HTERT RPE-1 (cell line): ENCODE data around the gene CDK7.
"Not testable (repeated sequence)": the region's sequence is repeated elsewhere in the genome, so short reads cannot be mapped to it uniquely, and the experiment has no call there.

Experiments used
- in situ Hi-C: fragments of 300-500 bp; cut with MboI; formaldehyde crosslinking; loops from 4 replicates; pipeline ENCODE4 v1.14.3; 2020; ENCODE audit warnings: low sequenced_read_pairs

CDK7 gene

GRCh38 chr5:69236733-69237132 is 2.0 kb downstream of the CDK7 start:
- in situ Hi-C loops = not testable (repeated sequence)

- in situ Hi-C loops = no loop called here
These were observed 3.2 kb downstream of the CDK7 start for GRCh38 chr5:69237877-69238276.

DNA sequence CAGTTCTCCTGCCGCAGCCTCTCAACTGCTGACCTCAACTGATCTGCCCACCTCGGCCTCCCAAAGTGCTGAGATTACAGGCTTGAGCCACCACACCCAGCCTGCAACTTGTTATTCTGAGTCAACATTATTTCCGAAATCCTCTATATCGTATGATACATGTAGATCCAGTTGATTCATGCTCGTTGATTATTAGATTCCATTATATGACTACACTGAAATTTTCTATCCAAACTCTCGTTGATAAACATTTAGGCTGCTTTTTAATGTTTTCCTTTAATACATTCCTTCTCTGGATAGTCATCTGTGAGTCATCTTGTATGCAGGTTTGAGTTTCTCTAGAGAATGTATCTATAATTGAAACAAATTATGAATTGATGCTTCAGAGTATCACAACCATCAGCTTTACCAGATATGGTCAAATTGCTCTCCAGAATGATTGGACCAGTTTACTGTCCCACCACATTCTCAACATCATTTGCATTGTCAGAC is 4.1 kb downstream of the CDK7 start:
- in situ Hi-C loops = no loop called here

GRCh38 chr5:69242215-69242927 is 7.7 kb downstream of the CDK7 start:
- in situ Hi-C loops = no loop called here

DNA sequence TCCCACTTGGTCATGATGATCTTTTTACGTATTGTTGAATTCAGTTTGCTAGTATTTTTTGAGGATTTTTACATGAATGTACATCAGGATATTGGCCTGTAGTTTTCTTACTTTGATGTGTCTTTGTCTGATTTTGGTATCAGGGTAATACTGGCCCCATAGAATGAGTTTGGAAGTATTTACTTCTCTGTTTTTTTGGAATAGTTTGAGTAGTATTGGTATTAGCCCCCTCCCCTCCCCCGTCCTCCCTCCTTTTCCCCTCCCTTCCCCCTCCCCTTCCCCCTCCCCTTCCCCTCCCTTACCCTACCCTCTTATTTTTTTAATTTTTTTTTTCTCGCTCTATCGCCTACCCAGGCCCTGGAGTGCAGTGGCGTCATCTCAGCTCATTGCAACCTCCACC is 10.3 kb downstream of the CDK7 start:
- in situ Hi-C loops = no loop called here

GRCh38 chr5:69248019-69248418 is 13.3 kb downstream of the CDK7 start:
- in situ Hi-C loops = no loop called here

DNA sequence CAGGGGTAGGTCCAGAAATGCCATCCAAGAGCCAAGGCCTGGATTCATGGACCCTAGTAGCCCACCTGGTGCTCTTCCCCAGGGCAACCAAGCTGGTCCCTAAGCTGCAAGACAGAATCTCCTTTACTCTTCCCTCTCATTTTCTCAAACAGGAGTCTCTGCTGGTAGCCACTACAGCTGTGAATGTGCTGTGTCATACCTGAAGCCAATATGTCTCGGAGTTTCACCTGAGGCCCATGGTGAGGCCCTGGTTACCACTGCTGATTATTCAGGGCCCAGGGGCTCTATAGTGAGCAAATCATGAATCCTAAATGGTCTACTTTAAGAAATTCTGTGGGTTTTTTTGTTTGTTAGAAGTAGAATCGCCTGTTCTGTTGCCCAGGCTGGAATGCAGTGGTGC is 15.9 kb downstream of the CDK7 start:
- in situ Hi-C loops = no loop called here

- in situ Hi-C loops = no loop called here
These were observed 17.8 kb downstream of the CDK7 start for GRCh38 chr5:69252437-69252836.

GRCh38 chr5:69255940-69256339 is 21.3 kb downstream of the CDK7 start:
- in situ Hi-C loops = not testable (repeated sequence)

DNA sequence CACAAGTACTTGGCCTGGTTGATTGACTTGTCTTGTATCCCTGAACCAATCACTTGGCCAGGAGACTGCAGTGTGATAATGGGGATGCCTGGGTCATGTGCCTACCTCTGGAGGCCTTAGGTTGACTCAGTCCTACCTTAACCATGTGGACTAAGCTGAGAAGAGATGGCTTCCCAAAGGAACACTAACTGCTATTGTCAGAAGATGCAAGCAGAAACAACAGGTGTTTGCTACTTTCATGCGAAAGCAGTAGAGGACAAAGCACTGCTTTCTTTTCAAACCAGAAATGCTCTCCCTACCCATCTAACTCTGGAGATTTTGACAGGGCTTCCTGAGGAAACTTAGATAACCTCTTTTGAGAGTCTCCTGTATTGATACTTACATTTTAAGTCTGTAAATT is 22.9 kb downstream of the CDK7 start:
- in situ Hi-C loops = no loop called here

GRCh38 chr5:69261034-69261433 is 26.3 kb downstream of the CDK7 start:
- in situ Hi-C loops = no loop called here

- in situ Hi-C loops = no loop called here
These were observed 31.2 kb downstream of the CDK7 start for GRCh38 chr5:69265931-69266330.

DNA sequence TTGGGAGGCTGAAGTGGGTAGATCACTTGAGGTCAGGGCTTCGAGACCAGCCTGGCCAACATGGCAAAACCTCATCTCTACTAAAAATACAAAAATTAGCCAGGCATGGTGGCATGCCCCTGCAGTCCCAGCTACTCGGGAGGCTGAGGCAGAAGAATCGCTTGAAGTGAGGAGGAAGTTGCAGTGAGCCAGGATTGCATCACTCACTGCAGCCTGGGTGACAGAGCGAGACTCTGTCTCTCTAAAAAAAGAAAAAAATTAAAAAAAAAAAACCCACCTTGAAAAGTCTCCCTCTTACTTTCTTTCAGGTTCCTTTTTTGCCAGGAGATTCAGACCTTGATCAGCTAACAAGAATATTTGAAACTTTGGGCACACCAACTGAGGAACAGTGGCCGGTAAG is 34.2 kb downstream of the CDK7 start:
- in situ Hi-C loops = no loop called here

GRCh38 chr5:69270840-69271239 is 36.2 kb downstream of the CDK7 start:
- in situ Hi-C loops = no loop called here

DNA sequence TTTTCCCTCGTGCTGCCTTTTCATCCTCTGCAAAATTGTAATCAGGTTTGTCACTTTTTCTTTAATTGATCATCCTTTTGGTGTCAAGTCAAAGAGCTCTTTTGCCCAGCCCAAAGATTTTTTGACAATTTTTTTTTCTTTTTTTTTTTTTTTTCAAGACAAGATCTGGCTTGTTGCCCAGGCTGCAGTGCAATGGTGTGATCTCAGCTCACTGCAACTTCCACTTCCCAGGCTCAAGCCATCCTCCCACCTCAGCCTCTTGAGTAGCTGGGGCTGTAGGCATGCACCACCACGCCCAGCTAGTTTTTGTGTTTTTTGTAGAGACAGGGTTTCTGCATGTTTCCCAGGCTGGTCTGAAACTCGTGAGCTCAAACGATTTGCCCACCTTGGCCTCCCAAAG is 36.7 kb downstream of the CDK7 start:
- in situ Hi-C loops = no loop called here

DNA sequence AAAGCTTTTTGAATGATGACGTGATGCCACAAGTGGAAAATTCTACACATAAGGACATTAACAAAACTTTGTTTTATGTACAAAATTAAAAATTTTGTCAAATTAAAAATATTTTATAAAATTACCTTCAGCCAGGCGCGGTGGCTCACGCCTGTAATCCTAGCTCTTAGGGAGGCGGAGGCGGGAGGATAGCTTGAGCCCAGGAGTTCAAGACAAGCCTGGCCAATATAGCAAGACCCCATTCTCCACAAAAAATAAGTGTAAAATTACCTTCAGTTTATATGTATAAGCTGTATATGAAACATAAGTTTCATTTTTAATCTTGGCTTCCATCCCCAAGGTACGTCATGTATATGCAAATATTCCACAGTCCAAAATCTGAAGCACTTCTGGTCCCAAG is 40.9 kb downstream of the CDK7 start:
- in situ Hi-C loops = no loop called here

DNA sequence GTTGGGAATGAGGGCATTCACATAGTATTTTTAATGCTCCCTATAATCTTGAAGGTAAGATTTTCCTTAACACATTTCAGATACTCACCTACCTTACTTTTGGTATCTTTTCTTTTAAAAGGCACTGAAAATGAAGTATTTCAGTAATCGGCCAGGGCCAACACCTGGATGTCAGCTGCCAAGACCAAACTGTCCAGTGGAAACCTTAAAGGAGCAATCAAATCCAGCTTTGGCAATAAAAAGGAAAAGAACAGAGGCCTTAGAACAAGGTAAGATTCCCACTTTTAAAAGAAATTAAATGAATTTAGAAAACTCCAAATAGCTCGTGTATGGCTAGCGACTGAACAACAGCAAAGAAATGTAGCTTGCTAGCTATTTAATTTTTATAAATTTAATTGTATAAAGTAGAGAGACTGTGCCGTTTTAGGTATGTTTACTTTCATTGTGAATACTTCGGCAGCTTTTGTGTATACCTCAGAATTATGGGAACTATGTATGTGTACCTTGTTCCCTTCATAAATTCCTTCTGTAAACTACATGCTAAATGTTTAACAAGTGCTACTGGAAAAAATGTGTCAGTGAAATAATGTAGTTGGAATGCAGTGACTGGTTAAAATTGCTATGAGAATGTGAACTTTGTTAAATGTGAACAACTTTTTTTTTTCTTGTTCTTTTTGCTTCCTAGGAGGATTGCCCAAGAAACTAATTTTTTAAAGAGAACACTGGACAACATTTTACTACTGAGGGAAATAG is 41.9 kb downstream of the CDK7 start:
- in situ Hi-C loops = no loop called here

DNA sequence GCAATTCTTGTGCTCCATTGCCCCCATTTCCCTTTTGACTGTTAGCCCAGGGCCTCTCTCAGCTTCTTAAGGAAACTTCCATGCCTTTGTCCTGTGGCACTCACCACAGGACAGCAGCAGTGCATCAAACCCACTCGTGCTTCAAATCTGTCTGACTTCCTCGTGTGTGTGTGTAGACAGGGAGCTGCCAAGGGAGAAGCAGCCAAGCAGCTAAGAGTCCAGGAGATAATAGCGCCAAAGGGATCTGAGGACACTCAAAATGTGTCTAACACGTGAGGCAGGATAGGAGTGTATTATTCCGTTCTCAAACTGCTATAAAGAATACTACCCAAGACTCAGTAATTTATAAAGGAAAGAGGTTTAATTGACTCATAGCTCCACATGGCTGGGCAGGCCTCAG is 44.8 kb downstream of the CDK7 start:
- in situ Hi-C loops = no loop called here

DNA sequence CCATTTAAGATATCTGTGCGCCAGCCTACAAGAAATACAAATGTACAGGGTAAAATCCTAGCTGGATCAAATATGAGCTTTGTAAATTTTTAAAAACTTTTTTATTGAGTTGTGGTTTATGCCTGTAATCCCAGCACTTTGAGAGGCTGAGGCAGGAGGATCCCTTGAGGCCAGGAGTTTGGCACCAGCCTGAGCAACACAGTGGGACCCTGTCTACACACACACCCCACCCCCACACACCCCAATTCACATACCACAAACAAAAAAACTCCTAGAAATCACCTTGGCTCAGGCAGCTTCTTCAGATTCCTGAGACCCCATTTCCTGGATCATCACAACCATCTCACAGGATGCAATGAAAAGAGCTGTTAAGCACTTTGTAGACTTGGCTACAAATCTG is 46.4 kb downstream of the CDK7 start:
- in situ Hi-C loops = no loop called here

DNA sequence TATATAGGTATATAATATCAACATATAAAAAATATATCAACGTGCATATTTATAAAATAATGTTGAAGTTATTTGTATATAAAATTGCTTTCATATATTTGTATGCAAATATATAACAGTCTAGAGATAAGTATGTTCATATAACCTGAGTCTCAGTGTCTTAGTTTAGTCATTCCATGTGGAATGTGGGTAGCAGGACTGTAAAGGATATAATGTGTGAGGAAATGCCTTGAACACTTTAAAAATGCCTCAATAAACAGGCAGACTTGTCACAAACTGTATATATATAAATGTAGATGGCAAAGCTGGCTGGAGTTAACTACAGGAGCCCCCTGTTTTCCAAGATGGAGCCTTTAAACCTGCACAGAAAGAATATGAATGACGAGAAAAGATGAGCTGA is 49.5 kb downstream of the CDK7 start:
- in situ Hi-C loops = no loop called here

GRCh38 chr5:69285448-69286116 is 50.9 kb downstream of the CDK7 start:
- in situ Hi-C loops = no loop called here

- in situ Hi-C loops = no loop called here
These were observed 53.4 kb downstream of the CDK7 start for GRCh38 chr5:69288069-69288468.
